GM12873 (cell line): ENCODE data around the gene SMPD2.

Experiments used
- TF ChIP-seq, protein P1 (sequence below): IDR thresholded peaks from 2 replicates; pipeline ENCODE4 v1.5.1; 2012; ENCODE audit warnings: low read depth, mild to moderate bottlenecking, moderate library complexity, low read length, control low read depth; ENCODE audit not compliant: insufficient read depth; ENCODE audit errors: missing control alignments

Gene SMPD2

DNA sequence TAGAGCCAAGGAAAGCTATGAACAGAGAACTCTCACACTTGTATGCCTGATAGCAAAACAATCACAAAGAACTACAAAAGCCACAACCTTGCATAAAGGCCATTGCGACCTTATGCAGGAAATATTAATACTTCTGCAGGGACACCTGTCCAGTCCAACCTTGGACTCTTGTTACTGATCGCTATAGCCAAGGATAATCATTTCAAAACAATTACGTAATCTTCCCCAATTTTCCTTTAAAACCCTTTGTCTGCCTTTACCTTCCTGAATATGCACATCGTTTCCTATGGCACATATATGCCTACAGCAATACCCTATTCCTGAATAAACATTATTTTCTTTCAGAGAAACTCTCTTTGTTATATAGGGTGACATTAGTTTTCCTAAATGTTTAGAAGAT is 22.9 kb upstream of the SMPD2 start:
- TF ChIP-seq, protein P1, sequence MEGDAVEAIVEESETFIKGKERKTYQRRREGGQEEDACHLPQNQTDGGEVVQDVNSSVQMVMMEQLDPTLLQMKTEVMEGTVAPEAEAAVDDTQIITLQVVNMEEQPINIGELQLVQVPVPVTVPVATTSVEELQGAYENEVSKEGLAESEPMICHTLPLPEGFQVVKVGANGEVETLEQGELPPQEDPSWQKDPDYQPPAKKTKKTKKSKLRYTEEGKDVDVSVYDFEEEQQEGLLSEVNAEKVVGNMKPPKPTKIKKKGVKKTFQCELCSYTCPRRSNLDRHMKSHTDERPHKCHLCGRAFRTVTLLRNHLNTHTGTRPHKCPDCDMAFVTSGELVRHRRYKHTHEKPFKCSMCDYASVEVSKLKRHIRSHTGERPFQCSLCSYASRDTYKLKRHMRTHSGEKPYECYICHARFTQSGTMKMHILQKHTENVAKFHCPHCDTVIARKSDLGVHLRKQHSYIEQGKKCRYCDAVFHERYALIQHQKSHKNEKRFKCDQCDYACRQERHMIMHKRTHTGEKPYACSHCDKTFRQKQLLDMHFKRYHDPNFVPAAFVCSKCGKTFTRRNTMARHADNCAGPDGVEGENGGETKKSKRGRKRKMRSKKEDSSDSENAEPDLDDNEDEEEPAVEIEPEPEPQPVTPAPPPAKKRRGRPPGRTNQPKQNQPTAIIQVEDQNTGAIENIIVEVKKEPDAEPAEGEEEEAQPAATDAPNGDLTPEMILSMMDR, result no peak

DNA sequence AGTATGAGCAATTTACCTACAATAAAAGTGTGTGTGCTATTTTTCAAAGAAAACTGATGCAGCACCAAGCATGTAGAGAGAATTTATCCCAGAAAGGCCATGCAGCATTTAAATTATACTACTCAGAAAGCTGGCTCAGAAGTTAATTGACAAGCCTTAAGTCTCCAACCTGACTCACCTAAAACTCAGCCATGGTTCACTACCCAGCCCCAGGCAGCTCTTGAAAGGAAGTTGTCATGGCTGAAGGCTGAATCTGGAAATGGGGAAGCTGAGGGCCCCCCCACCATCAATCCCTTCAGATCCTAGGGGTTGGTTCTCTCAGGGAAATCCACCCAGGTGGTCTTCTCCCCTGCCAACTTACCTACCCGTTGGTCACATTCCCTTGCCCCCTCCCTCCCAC is 19.8 kb upstream of the SMPD2 start:
- TF ChIP-seq, protein P1, result no peak

GRCh38 chr6:109421184-109421583 is 19.3 kb upstream of the SMPD2 start:
- TF ChIP-seq, protein P1, result no peak

DNA sequence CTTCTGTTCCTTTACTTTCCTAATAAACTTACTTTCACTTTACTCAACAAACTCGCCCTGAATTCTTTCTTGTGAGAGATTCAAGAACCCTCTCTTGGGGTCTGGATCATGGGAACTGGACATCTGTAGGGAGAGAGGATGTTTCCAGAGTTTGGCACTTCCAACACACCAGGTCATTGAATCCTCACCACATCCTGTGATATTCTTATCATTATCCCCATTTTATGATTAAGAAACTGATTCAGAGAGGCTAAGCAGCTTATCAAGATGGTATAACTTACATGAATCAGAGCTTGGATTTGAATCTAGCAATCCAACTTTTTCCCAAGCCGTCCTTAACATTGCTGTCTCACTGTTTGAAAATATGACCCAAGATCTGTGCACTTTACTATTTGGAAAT is 15.6 kb upstream of the SMPD2 start:
- TF ChIP-seq, protein P1, result no peak

GRCh38 chr6:109428889-109429477 is 11.5 kb upstream of the SMPD2 start:
- TF ChIP-seq, protein P1, result no peak

- TF ChIP-seq, protein P1, result no peak
Observed at GRCh38 chr6:109429496-109429895, 11.0 kb upstream of the SMPD2 start.

GRCh38 chr6:109434456-109434855 is 6.1 kb upstream of the SMPD2 start:
- TF ChIP-seq, protein P1, result no peak

- TF ChIP-seq, protein P1, result no peak
Observed at GRCh38 chr6:109436041-109436440, 4.5 kb upstream of the SMPD2 start.
